C4-2B (cell line): Measurements from ENCODE around the gene MTHFR.

Experiments
- ZFX ChIP-seq: fragments of 450-650 bp; IDR thresholded peaks from 2 replicates; pipeline ENCODE4 v1.6.1; 2017
- TF ChIP-seq, protein P1 (sequence below): fragments of 450-650 bp; conservative IDR thresholded peaks from 2 replicates; pipeline ENCODE4 v1.5.1; 2017; ENCODE audit warnings: mild to moderate bottlenecking

DNA sequence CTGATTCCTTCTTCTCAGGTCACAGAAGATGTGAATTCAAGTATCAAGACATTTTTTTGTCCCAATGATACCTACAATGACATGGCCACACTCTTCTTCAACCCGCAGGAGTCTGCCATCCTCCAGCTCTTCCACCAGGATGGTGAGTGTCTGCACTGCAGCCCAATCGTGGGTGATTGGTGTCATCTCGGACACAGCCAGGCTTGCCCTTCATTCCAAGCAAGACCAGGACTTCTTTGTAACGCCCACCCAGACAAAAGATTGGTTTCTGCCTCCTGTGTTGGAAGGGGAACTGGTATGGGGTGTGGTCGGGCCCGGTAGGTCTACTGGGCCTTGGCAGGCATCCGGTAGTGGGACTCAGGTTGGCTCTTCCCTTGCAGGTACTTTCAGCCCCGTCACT is 27.7 kb upstream of the MTHFR start:
- TF ChIP-seq, protein P1, sequence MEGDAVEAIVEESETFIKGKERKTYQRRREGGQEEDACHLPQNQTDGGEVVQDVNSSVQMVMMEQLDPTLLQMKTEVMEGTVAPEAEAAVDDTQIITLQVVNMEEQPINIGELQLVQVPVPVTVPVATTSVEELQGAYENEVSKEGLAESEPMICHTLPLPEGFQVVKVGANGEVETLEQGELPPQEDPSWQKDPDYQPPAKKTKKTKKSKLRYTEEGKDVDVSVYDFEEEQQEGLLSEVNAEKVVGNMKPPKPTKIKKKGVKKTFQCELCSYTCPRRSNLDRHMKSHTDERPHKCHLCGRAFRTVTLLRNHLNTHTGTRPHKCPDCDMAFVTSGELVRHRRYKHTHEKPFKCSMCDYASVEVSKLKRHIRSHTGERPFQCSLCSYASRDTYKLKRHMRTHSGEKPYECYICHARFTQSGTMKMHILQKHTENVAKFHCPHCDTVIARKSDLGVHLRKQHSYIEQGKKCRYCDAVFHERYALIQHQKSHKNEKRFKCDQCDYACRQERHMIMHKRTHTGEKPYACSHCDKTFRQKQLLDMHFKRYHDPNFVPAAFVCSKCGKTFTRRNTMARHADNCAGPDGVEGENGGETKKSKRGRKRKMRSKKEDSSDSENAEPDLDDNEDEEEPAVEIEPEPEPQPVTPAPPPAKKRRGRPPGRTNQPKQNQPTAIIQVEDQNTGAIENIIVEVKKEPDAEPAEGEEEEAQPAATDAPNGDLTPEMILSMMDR: no peak
- TF ChIP-seq ZFX: no peak
